HG02970 (cell line): ENCODE measurements around the gene PIRT.

Source experiments
- ATAC-seq: cut with Tn5 transposase; IDR thresholded peaks from one replicate; pipeline ENCODE4 v1.9.1; 2021; ENCODE audit warnings: mild to moderate bottlenecking, moderate library complexity, moderate number of reproducible peaks; ENCODE audit not compliant: unreplicated experiment, low FRiP score

PIRT gene

DNA sequence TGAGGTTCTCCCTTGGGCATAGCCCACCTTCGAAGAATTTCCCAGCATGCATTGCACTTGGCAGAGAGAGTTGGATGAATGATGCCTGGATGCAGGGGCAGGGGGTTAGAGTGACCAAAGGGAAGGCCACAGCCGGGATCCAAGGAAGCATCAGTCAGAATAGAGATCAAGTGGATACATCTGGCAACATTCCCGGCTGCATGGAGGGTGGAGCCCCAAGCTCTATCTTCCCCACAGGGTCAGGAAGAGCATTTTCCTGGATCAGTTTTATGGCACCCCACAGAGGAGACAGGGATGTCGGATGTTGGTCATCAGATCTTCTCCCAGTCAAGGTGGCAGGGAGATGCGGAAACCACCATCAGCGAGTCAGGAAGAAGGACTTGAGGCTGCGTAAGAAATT lies 13.0 kb downstream of the PIRT start:
- no peak for ATAC-seq

DNA sequence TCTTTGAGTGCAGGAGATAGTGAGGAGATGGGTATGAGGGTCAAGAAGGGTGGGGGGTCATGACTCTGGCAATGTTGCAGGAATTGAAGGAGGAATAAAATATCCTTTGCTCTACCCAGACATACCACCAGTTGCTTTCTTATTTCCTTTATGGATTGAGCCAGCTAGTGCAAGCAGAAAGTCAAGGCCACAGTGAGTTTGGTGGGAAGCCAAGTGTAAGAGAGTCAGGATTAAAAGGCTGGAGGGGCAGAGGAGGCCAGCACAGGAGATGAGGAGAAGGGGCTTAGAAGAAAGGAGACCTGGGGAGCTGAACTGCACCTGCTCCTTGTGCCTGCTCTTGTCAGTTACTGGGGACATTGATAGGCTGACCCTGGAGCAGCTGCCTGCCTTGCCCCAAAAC lies 16.1 kb downstream of the PIRT start:
- no peak for ATAC-seq

DNA sequence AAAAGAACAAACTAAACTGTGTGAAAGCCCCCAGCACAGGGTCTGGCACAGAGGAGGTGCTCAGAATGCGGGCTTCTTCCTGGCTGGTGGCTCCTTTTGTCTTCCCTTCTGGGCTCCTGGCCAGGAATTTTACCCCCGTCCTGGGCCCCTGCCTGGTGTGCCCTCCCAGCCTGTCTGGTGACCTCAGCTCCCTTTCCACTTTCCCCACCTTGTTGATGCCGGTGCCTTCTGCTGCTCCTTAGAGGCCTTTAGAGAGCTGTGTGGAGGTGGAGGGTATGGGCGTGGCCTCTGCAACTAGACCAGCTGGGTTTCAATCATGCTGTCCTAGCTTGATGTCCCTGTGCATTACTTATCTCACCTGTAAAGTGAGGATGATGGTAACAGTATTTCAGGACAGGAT lies 16.8 kb downstream of the PIRT start:
- ATAC-seq: no peak

DNA sequence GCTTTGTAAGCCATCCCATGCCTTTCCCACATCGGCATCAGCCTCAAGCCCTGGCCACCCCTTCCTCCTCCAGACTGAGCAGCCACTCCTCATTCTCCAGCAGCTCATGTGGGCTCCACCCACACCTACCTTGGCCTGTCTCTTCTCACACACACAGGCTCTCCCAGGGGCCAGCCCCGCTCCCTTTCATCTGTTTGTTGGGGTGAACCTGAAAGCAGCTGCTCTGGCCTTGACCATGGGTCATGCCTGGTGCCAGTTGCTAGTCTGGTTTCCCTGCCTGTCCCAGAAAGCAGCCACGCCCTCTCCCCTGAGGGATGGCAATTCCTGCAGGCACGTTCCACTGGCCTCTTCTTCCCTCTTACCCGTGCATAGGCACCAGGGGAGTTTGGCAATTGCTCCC lies 22.6 kb downstream of the PIRT start:
- no peak for ATAC-seq

DNA sequence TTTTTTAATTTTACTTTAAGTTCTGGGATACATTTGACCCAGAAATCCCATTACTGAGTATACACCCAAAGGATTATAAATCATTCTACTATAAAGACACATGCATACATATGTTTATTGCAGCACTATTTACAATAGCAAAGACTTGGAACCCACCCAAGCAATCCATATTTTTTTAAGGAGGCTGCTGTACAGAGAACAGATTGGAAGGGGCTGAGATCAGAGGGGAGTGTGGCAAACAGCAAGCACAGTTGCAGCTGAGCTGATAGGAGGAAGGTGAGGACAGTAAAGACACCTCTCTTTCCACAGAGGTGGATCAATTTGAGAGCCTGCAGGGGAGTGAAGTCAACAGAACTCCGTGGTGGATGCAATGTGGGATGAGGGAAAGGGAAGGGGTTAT lies 23.8 kb downstream of the PIRT start:
- ATAC-seq: no peak

DNA sequence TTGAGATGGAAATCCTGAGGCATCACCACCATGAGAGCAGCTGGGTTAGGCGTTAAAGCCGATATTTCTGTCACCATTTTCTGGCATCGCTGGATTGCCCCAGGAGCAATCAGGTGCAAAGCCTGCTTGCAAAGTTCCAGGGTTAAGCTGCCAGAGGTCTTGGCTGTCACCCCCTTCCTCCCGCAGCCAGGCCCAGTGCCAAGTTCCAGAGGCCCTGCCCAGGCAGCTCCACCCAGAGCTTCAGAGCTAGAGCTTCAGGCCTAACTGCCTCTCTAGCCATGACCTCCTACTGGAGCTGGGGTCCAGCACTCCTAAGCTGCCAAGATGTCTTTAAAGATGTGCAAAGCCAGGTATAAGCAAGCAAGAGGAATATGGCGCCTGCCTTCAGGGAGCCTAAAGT lies 25.2 kb downstream of the PIRT start:
- no peak for ATAC-seq

DNA sequence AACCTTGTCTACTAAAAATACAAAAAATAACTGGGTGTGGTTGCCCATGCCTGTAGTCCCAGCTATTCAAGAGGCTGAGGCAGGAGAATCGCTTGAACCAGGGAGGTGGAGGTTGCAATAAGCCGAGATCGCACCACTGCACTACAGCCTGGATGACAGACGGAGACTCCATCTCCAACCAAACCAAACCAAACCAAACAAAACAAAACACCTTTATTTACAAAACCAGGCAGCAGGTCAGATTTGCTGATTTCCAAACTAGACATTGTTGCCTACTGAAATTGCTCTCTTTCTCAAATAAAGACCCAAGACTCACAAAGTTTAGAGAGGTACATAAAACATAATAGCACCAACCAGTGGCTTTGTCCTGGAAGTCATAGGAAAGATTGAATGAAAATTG lies 28.3 kb downstream of the PIRT start:
- no peak for ATAC-seq

DNA sequence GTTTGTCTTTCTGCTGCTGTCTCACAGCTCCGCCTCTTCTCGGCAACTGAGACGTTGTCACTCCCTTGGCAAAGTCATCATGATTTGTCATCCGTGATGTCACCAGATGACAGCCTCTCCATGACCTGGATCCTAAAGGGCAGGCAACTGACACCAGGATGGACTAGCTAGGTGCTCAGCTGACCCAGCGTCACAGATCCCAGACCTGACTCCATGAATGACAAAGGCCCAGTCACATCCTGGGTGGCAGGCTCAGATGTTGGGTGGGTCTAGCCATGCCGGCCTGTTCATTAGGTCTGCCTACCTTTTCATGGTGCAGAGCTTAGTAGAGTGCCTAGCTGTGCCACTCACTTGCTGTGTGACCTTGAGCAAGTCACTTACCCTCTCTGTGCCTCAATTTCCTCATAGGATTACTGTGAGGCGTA lies 30.2 kb downstream of the PIRT start:
- no peak for ATAC-seq

DNA sequence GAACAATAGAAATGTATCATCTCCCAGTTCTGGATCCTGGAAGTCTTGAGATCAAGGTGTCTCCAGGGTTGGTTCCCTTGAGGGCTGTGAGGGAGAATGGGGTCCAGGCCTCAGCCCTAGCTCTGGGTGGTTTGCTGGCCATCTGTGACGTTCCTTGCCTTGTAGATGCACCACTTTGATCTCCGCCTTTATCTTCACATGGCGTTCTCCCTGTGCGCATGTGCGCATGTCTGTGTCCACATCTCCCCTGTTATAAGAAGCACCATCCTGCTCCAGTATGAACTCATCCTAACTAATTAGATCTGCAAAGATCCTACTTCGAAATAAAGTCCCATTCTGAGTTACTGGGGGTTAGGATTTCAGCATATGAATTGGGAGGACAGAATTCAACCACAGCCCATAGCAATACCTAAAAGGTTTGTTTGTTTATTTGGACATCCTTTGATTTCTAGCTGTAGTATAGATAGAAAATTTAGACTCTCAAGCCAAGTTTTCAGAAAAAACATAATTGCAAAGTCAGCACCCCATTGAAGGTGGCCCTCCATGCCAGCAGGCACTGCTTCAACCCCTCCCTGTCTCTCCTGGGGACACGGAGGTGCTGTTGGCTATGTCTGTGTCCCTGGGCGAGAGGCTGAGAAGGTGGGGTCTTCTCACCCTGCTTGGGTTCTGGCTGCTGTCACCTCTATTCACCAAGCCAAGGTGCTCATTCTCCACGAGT lies 31.2 kb downstream of the PIRT start:
- ATAC-seq: no peak

DNA sequence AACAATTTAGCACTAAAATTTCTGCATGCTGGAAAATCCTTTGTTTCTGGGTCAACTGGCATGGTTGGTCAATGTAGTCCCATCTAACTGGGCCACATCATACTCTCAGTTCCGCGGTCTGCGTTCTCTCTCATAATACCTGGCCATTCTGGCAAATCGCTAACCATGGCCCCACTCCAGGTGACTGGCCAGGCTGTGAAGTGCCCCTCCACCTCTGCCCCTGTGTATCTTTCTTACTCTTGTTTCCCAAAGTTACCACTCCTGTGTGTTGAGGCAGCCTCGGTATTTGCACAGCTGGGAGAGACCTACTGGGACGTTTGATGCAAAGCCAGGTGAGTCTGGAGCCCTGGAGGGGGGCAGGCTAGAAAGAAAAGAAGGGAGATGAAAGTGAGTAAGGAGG lies 32.0 kb downstream of the PIRT start:
- ATAC-seq: no peak

DNA sequence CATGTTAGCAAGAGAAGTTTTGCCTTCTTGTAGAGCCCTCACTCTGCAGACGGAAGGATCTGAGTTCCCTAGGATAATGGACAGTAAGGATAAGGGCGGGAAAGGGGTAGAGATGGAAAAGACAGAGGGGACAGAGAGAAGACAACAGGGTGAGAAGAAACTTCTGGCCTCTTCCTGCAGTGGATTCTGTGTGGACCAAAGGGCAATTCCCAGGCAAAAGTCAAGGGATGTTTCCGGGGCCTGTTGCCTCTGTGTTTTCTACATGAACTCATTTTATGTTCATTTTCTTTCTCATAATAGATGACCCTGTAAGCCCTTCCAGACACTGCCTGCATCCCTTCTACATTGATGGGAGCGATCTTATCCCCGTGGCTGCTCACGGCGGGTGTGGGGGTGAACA lies 33.3 kb downstream of the PIRT start:
- no peak for ATAC-seq

DNA sequence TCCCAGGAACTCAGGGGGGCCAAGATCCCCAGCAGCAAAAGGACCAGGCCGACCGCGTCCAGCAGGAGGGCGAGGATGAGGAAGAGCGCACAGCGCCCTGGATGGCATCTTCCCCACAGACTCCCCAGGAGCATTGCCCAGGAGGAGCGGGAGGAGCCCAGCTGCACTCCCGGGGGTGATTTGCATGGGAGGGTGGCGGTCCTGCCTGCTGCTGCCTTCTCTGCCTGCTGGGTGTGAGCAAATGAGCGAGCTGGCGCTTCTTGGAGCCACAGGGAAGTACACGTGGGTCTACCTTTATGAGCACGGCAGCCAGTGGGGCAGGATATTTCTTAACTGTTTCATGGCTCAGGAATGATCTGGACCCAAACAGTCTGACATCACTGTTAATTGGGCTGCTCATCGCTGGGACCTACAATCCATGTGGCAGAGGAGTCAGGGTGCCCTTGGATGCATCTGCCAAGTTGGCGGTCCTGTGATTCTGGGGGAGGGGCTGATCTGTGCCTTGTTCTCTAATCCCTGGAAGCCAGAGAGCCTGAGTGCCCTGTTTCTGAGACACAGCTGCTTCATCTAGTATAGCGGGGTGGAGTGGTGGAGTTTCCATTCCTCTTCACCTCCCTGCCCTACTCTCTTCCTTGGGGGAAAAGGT lies 33.9 kb downstream of the PIRT start, which contains the start of gene TMEM238L:
Gene TMEM238L (minus strand): TSS at position 270 of the 646 bp plus-strand sequence. CDS start 136 bp downstream, at position 134.
- no peak for ATAC-seq

DNA sequence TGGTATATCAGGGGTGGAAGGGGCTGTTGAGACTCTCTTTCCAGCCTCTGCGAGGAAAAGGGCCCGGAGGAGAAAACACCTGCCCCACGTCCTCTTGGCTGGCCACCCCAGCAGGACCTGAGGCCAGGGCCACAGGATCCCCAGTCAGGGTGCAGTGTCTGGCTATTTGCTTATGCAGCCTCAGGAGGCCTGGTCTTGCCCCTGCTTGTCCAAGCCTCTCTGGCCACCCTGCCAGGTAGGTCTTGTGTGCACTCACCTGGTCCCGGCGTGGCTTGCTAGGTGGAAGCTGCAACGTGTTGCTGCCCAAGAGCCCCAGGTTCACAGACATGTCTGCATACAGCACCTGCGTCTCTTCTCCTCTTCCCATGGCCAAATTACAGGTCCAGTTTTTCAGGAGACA lies 34.5 kb downstream of the PIRT start:
- ATAC-seq: no peak

DNA sequence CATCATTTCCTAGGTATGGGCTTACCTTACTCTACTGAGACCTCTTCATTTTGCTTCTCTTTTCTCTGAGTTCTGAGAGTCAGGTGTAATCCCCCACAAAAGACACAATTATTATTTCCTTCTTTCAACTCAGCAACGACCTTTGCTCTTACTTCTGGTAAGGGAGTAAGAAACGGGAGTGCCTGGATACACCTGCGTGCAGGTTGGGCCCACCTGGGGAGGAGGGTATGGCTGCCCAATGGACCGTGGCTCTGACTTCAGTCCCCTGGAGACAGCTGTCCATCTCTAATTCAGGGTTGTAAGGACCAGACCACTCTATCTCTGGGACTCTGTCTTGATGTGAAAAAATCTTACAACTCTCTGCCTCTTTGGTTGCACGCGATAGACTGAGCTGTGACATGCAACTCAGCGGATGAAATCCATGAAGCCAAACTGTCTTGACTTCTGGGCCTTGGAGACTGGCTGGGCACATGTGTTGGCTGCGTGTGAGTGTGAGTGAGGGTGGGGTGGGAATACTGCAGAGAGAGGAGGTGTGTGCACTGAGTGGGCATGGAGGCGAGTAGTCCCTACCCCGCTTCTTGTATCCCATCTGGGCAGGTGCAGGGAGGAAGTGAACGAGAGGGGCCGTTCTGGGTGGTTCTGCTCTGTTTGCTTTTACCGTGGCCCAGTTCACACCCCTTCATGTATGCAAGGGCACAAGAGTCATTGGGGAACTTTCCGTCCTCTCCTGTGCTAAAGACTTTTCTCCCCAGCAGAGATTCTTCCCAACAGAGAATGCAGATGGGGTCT lies 35.2 kb downstream of the PIRT start:
- no peak for ATAC-seq

DNA sequence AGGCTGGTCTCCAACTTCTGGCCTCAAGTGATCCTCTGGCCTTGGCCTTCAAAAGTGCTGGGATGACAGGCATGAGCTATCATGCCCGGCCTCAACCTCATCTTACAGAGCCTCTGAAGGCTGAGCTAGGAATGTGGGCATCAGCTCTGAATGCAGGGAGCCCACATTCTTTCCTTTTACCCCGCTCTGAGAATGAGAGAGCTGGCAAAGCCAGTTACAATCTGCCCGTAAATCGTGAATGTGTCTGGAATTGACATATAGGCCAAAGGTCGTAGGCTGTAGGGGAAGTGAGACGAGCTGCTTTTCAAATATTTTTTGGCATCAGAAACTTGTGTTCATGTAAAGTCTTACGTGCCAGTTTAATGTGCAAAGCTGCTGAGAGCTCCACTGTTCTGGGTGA lies 38.5 kb downstream of the PIRT start:
- ATAC-seq: no peak

DNA sequence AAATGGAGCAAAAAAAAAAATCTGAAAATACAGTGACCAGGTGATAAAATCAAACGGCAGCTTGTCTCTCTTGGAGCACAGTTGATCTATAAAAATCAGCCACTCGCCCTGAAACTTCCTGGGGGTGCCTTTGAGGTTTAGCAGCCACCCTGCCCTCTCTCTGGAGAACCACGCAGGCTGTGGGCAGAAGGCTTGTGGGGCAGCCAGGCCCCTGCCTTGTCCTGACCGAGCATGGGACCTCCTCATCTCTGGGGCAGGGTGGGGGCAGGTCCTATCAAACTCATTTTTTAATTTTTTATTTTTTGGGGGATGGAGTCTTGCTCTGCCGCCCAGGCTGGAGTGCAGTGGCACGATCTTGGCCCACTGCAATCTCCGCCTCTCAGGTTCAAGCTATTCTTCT lies 39.0 kb downstream of the PIRT start:
- ATAC-seq: no peak

DNA sequence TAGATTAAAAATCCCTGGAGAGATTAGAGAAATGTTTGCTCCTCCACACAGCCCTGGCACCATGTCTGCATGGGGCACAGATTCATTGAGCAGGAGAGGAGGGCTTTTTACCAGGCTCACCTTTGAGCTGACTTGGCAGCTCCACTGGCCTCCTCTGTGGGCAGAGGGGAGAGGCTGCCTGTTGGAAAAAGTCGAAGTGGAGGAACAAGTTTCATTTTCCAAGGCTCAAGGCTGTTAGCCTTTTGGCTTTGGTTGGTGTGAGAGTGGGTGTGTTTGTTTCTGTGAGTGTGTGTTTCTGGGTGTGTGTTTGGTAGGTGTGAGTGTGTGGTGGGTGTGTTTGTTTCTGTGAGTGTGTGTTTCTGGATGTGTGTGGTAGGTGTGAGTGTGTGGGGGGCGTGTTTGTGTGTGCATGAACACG lies 39.5 kb downstream of the PIRT start:
- ATAC-seq: no peak

DNA sequence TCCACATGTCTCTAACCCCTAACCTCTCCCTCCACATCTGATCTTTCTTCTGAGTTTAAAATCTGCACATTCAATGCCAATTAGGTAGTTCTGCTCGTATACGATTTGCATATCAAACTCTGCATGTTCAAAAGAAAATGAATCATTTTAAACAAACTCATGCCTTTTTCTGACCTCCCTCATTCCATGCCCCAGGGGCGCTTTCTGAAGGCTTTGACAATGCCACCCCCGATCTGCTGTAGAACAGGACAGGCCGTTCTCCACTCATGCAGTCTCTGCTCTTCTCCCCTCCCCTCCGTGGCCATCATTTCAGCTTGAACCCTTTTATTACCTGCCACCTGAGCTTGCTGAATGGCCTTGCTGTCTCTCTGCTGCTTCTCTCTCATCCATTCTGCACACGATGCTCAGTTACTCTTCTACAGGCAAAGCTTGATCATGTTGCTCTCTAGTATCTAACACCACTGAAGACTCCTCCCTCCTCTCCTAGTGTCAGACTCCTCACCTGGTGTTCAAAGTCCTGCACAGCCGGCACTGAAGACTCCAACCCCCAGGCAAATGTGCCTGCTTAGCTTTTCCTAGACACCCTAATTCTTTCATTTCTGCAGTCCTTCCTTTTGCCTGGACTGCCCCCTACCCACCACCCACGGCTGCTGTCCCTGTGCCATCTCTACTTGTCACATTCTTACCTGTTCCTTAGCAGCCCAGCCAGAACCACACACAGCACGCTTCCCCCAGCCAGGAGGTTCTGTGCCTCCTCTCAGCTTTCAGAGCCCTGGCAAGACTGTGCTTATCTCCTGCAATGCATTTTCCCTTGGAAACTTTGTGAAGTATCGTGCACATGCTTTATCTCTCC lies 40.2 kb downstream of the PIRT start:
- no peak for ATAC-seq

DNA sequence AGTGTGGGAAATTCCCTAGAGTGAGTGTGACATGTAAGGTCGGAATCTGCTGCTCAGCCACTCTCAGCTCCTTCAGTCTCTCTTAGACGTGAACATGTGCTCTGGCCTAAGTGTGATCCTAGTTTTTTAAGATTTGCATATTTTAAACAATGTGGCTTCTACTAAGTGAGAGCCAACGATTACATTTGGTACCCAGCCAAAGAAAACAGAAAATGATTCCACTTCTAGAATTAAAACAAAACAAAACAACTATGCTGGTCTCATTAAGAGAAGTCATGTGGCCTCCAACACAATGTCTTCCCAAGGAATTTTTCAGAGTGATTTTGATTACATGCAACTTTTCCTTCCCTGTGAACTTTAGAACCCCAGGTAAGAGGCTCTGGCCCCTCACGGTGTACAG lies 44.1 kb downstream of the PIRT start:
- ATAC-seq: no peak

DNA sequence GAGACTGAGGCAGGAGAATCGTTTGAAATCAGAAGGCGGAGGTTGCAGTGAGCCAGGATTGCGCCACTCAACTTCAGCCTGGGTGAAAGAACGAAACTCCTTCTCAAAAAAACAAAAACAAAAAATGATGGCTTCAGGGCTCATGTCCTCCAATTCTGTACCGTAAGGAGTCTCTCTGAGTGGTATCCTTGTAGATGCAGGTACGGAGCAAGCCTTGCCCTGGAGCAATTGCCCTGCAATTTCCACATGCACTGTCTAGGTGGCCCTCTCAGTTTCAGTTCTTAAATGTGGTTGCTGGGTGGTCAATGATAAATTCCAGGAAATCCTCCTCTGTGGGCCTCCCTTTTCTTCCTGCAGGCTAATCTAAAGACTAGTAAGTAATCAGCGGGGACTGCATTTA lies 44.6 kb downstream of the PIRT start:
- ATAC-seq: no peak

DNA sequence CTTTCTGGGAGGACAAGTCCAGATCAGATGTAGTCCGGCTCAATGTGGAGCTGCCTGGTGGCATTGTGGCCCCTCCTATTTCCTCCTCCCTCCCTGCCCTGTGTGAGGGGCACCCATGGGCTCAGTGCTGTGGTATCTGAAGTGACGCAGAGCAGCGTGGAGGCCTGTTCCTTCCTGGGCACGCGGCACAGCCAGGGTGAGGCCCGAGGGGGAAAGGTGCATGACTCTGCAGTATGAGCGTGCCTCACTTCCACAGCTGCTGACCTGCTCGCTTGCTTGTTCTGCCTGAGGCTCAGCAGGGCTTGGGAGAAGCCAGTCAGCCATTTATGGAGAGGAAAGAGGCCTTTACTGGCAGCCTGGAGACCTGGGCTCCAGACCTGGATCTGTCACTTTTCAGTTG lies 45.7 kb downstream of the PIRT start:
- no peak for ATAC-seq
